CD4-positive, alpha-beta T cell treated with Interleukin-6 for 4 hours (primary cell): ENCODE measurements around the gene HSPD1.

Experiments used
- DNase-seq: peaks from one replicate; pipeline ENCODE4 v3.0.0-alpha.2; 2020; ENCODE audit warnings: mixed read lengths

HSPD1 gene

GRCh38 chr2:197499594-197500502, at the start of gene HSPD1, which contains the start of gene HSPE1:
HSPD1 (minus strand) TSS chr2:197499840; CDS start chr2:197498848, 992 bp downstream.
HSPE1 (plus strand) TSS chr2:197500379; CDS start chr2:197500437, 58 bp downstream.
- peak; percentile 97 for DNase-seq

GRCh38 chr2:197548582-197548981, 48.9 kb upstream of the HSPD1 start:
- DNase-seq: no peak

- DNase-seq: no peak
These were observed 47.7 kb upstream of the HSPD1 start for GRCh38 chr2:197547163-197547900.

- DNase-seq: no peak
These were observed 43.6 kb upstream of the HSPD1 start for GRCh38 chr2:197543206-197543605.

GRCh38 chr2:197539734-197540133, 40.1 kb upstream of the HSPD1 start:
- DNase-seq: no peak

GRCh38 chr2:197538412-197538811, 38.8 kb upstream of the HSPD1 start:
- no peak for DNase-seq

GRCh38 chr2:197517150-197517549, 17.5 kb upstream of the HSPD1 start:
- DNase-seq: no peak

- DNase-seq: peak; percentile 15
These were observed 16.7 kb upstream of the HSPD1 start for GRCh38 chr2:197516393-197516761.

- peak; percentile 92 for DNase-seq
These were observed 16.2 kb upstream of the HSPD1 start, which contains the start of gene MOB4 for GRCh38 chr2:197515739-197516392. MOB4 (plus strand) TSS chr2:197516066; CDS start chr2:197516087, 21 bp downstream.

- no peak for DNase-seq
These were observed 15.7 kb upstream of the HSPD1 start for GRCh38 chr2:197515315-197515738.

- DNase-seq: no peak
These were observed 15.1 kb upstream of the HSPD1 start for GRCh38 chr2:197514754-197515153.

- DNase-seq: no peak
These were observed 14.3 kb upstream of the HSPD1 start for GRCh38 chr2:197513915-197514314.

GRCh38 chr2:197506658-197507057, 7.0 kb upstream of the HSPD1 start:
- DNase-seq: no peak

GRCh38 chr2:197504512-197504911, 4.9 kb upstream of the HSPD1 start:
- DNase-seq: no peak

- no peak for DNase-seq
These were observed 4.4 kb upstream of the HSPD1 start for GRCh38 chr2:197504000-197504399.

GRCh38 chr2:197502685-197503084, 3.0 kb upstream of the HSPD1 start:
- no peak for DNase-seq

- no peak for DNase-seq
These were observed 2.6 kb upstream of the HSPD1 start for GRCh38 chr2:197502201-197502600.

- DNase-seq: peak; percentile 58
These were observed 977 bp upstream of the HSPD1 start for GRCh38 chr2:197500503-197501131.

- peak; percentile 55 for DNase-seq
These were observed 575 bp downstream of the HSPD1 start for GRCh38 chr2:197498937-197499593.

- no peak for DNase-seq
These were observed 1.3 kb downstream of the HSPD1 start for GRCh38 chr2:197498235-197498936.

- no peak for DNase-seq
These were observed 2.3 kb downstream of the HSPD1 start for GRCh38 chr2:197497326-197497725.
